Measurements from ENCODE around the gene C5orf52.
"Not testable (repeated sequence)": the region's sequence is repeated elsewhere in the genome, so short reads cannot be mapped to it uniquely, and the experiment has no call there.

The C5orf52 gene

GRCh38 chr5:157680239-157680638 is 8.9 kb downstream of the C5orf52 start:
- no peak for DNase-seq
- in situ Hi-C loops (cut with HindIII; ENCODE audit: low pct_ligation_motif_present, low sequenced_read_pairs) = no loop called here
- Histone ChIP-seq H3K36me3 (replicated peaks) (no peaks in the 10 kb centered on the region), H3K27me3 (replicated peaks) (no peaks in the 10 kb centered on the region), H3K27ac (no peak overlapping the region), H3K4me3 (ENCODE audit: low read depth, low read length) (no peak overlapping the region)
- TF ChIP-seq CTCF (IDR thresholded peaks at IDR 0.05; ENCODE audit: low read depth, low read length, missing control alignments) = no peak

- H3K27me3 ChIP-seq (replicated peaks) = no peaks in the 10 kb centered on the region
- H3K36me3 ChIP-seq (replicated peaks) = no peaks in the 10 kb centered on the region
- TF ChIP-seq CTCF (IDR thresholded peaks at IDR 0.05; ENCODE audit: low read depth, low read length, missing control alignments) = no peak
- in situ Hi-C loops (cut with HindIII; ENCODE audit: low pct_ligation_motif_present, low sequenced_read_pairs) = no loop called here
- no peak for DNase-seq
- H3K27ac ChIP-seq = no peak overlapping the region
- H3K4me3 ChIP-seq (ENCODE audit: low read depth, low read length) = no peak overlapping the region
Measured at GRCh38 chr5:157681048-157681447, 9.7 kb downstream of the C5orf52 start.

GRCh38 chr5:157682257-157682656 is 10.9 kb downstream of the C5orf52 start:
- no peak for DNase-seq
- in situ Hi-C loops (cut with HindIII; ENCODE audit: low pct_ligation_motif_present, low sequenced_read_pairs) = no loop called here
- no peak overlapping the region for H3K27ac ChIP-seq
- no peak overlapping the region for H3K4me3 ChIP-seq (ENCODE audit: low read depth, low read length)
- no peaks in the 10 kb centered on the region for H3K27me3 ChIP-seq (replicated peaks)
- H3K36me3 ChIP-seq (replicated peaks) = no peaks in the 10 kb centered on the region
- TF ChIP-seq CTCF (IDR thresholded peaks at IDR 0.05; ENCODE audit: low read depth, low read length, missing control alignments) = no peak

GRCh38 chr5:157686276-157687197 is 15.2 kb downstream of the C5orf52 start:
- DNase-seq; H3K27me3 ChIP-seq (replicated peaks); H3K36me3 ChIP-seq (replicated peaks); in situ Hi-C loops (cut with HindIII; ENCODE audit: low pct_ligation_motif_present, low sequenced_read_pairs); H3K4me3 ChIP-seq (ENCODE audit: low read depth, low read length); H3K27ac ChIP-seq: not testable (repeated sequence)

GRCh38 chr5:157687198-157687554 is 15.8 kb downstream of the C5orf52 start:
- no peak for DNase-seq
- in situ Hi-C loops (cut with HindIII; ENCODE audit: low pct_ligation_motif_present, low sequenced_read_pairs) = no loop called here
- no peak for TF ChIP-seq CTCF (IDR thresholded peaks at IDR 0.05; ENCODE audit: low read depth, low read length, missing control alignments)

GRCh38 chr5:157689942-157690689 is 18.8 kb downstream of the C5orf52 start:
- Histone ChIP-seq H3K27ac (no peak overlapping the region), H3K27me3 (replicated peaks) (no peaks in the 10 kb centered on the region), H3K4me3 (ENCODE audit: low read depth, low read length) (peak overlapping the region; percentile 32), H3K36me3 (replicated peaks) (no peaks in the 10 kb centered on the region)
- peak; percentile 52 for TF ChIP-seq CTCF (IDR thresholded peaks at IDR 0.05; ENCODE audit: low read depth, low read length, missing control alignments)
- no peak for DNase-seq
- in situ Hi-C loops (cut with HindIII; ENCODE audit: low pct_ligation_motif_present, low sequenced_read_pairs) = no loop called here

More at GRCh38 chr5:157687198-157687554, 15.8 kb downstream of the C5orf52 start:
- Histone ChIP-seq H3K36me3 (replicated peaks) (no peaks in the 10 kb centered on the region), H3K27me3 (replicated peaks) (no peaks in the 10 kb centered on the region), H3K4me3 (ENCODE audit: low read depth, low read length) (no peak overlapping the region), H3K27ac (no peak overlapping the region)
